Trophoblast cell (in vitro differentiated cells and primary cell): ENCODE data around the gene DDR2.
A peak's percentile ranks its signal among the peaks of the same experiment; 100 is the strongest.
"Not testable (repeated sequence)": the region's sequence is repeated elsewhere in the genome, so short reads cannot be mapped to it uniquely, and the experiment has no call there.

Source experiments
- DNase-seq, 2 donors: peaks; one replicate each; pipeline ENCODE4 v3.0.0-alpha.2; 2016
- H2AFZ ChIP-seq: 2 replicates; pipeline ENCODE4 v1.6.1; 2013; ENCODE audit warnings: low read length, moderate library complexity, mild to moderate bottlenecking; ENCODE audit not compliant: insufficient read depth, poor library complexity
- H2AK5ac ChIP-seq: 2 replicates; pipeline ENCODE4 v1.6.1; 2013; ENCODE audit warnings: mild to moderate bottlenecking, low read length
- H2BK120ac ChIP-seq: 2 replicates; pipeline ENCODE4 v1.6.1; 2013; ENCODE audit warnings: low read length, mild to moderate bottlenecking, moderate library complexity; ENCODE audit not compliant: insufficient read depth, poor library complexity
- H2BK12ac ChIP-seq: 2 replicates; pipeline ENCODE4 v1.6.1; 2013; ENCODE audit warnings: mild to moderate bottlenecking, low read length, moderate library complexity
- H2BK5ac ChIP-seq: 2 replicates; pipeline ENCODE4 v1.6.1; 2013; ENCODE audit warnings: low read length, low read depth, moderate library complexity, mild to moderate bottlenecking; ENCODE audit not compliant: poor library complexity
- H3K14ac ChIP-seq: 2 replicates; pipeline ENCODE4 v1.6.1; 2013; ENCODE audit warnings: mild to moderate bottlenecking, low read length
- H3K18ac ChIP-seq: 2 replicates; pipeline ENCODE4 v1.6.1; 2013; ENCODE audit warnings: mild to moderate bottlenecking, low read length
- H3K23ac ChIP-seq: 2 replicates; pipeline ENCODE4 v1.6.1; 2013; ENCODE audit warnings: low read length
- H3K27ac ChIP-seq: 2 replicates; pipeline ENCODE4 v1.5.1; 2013; ENCODE audit warnings: low read depth, mild to moderate bottlenecking, inconsistent platforms, low read length, moderate library complexity
- H3K27me3 ChIP-seq: 2 replicates; pipeline ENCODE4 v1.6.1; 2013; ENCODE audit warnings: inconsistent platforms, mild to moderate bottlenecking, low read length, moderate library complexity; ENCODE audit not compliant: insufficient read depth
- H3K36me3 ChIP-seq, 2 experiments: 1 replicate in 1 of 2; 2 replicates in 1 of 2; pipeline ENCODE4 v1.6.1; 2013; ENCODE audit warnings: low read length in 2 of 2, mild to moderate bottlenecking in 2 of 2, moderate library complexity in 1 of 2; ENCODE audit not compliant: insufficient read depth in 2 of 2, control insufficient read depth in 1 of 2
- H3K4ac ChIP-seq: 2 replicates; pipeline ENCODE4 v1.6.1; 2013; ENCODE audit warnings: low read depth, mild to moderate bottlenecking, low read length, moderate library complexity
- H3K4me1 ChIP-seq, 2 experiments: 1 replicate in 1 of 2; 2 replicates in 1 of 2; pipeline ENCODE4 v1.6.1; 2013; ENCODE audit warnings: low read length in 2 of 2, mild to moderate bottlenecking in 2 of 2, moderate library complexity in 1 of 2; ENCODE audit not compliant: insufficient read depth in 2 of 2, control insufficient read depth in 1 of 2
- H3K4me2 ChIP-seq: 2 replicates; pipeline ENCODE4 v1.6.1; 2013; ENCODE audit warnings: inconsistent platforms, mild to moderate bottlenecking, low read length, moderate library complexity
- H3K4me3 ChIP-seq: 2 replicates; pipeline ENCODE4 v1.5.1; 2013; ENCODE audit warnings: mild to moderate bottlenecking, low read depth, low read length, inconsistent platforms
- H3K79me1 ChIP-seq: one replicate; pipeline ENCODE4 v1.6.1; 2013; ENCODE audit warnings: low read length
- H3K79me2 ChIP-seq: 2 replicates; pipeline ENCODE4 v1.6.1; 2013; ENCODE audit warnings: low read length, mild to moderate bottlenecking; ENCODE audit not compliant: control insufficient read depth, insufficient read depth, poor library complexity
- H3K9ac ChIP-seq: 2 replicates; pipeline ENCODE4 v1.6.1; 2013; ENCODE audit warnings: mild to moderate bottlenecking, low read length
- H3K9me3 ChIP-seq: 2 replicates; pipeline ENCODE4 v1.6.1; 2013; ENCODE audit warnings: low read depth, mild to moderate bottlenecking, control low read depth, inconsistent platforms, low read length; ENCODE audit not compliant: insufficient read depth
- H4K12ac ChIP-seq: 2 replicates; pipeline ENCODE4 v1.6.1; 2013; ENCODE audit warnings: low read depth, mild to moderate bottlenecking, low read length, moderate library complexity
- H4K8ac ChIP-seq: 2 replicates; pipeline ENCODE4 v1.6.1; 2013; ENCODE audit warnings: low read depth, mild to moderate bottlenecking, low read length, moderate library complexity
- H4K91ac ChIP-seq: one replicate; pipeline ENCODE4 v1.6.1; 2013; ENCODE audit warnings: low read depth, mild to moderate bottlenecking, low read length, moderate library complexity
- WGBS: extraction: QIAGEN DNeasy Blood & Tissue Kit; methylation state at CpG from one replicate; pipeline ENCODE4 v1.1.7; 2013; ENCODE audit warnings: missing lambda C conversion rate; ENCODE audit not compliant: insufficient read length, insufficient coverage; ENCODE audit errors: extremely low coverage; 5-methylcytosine and 5-hydroxymethylcytosine counted together

The DDR2 gene

DNA sequence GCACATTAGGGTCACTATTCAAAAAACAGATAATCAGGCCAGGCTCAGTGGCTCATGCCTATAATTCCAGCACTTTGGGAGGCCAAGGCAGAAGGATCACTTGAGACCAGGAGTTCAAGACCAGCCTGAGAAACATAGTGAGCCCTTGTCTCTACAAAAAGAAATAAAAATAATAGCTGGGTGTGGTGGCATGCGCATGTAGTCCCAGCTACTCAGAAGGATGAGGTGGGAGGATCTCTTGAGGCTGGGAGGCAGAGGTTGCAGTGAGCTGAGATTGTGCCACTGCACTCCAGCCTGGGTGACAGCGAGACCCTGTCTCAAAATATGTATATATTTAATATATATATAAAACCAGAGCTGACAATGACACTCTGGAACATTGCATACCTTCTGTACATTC lies 180.1 kb downstream of the DDR2 start:
- H3K9me3 ChIP-seq, H3K79me1 ChIP-seq, H3K4me2 ChIP-seq, H2BK120ac ChIP-seq, H3K4ac ChIP-seq, H3K79me2 ChIP-seq, DNase-seq, H4K8ac ChIP-seq, H3K18ac ChIP-seq, H3K36me3 ChIP-seq, H2AK5ac ChIP-seq, H3K4me3 ChIP-seq, H3K23ac ChIP-seq, H3K27ac ChIP-seq, H2BK12ac ChIP-seq, H3K14ac ChIP-seq, H4K91ac ChIP-seq, H3K9ac ChIP-seq, H4K12ac ChIP-seq, H2BK5ac ChIP-seq, H3K4me1 ChIP-seq, H2AFZ ChIP-seq, H3K27me3 ChIP-seq: not testable (repeated sequence)
- no CpG with 5 or more reads among the region's 2 CpGs for WGBS

GRCh38 chr1:162818136-162818535 lies 185.9 kb downstream of the DDR2 start:
- not testable (repeated sequence) for H3K4ac ChIP-seq, H3K4me1 ChIP-seq, H2AK5ac ChIP-seq, H4K91ac ChIP-seq, H4K8ac ChIP-seq, H3K79me1 ChIP-seq, H3K9ac ChIP-seq, H3K18ac ChIP-seq, DNase-seq, H3K27ac ChIP-seq, H3K4me3 ChIP-seq, H4K12ac ChIP-seq, H3K14ac ChIP-seq, H2BK5ac ChIP-seq, H2BK12ac ChIP-seq, H2AFZ ChIP-seq, H3K9me3 ChIP-seq, H3K23ac ChIP-seq, H3K27me3 ChIP-seq, H3K36me3 ChIP-seq, H3K4me2 ChIP-seq, H3K79me2 ChIP-seq, H2BK120ac ChIP-seq
- WGBS = no CpG with 5 or more reads among the region's 2 CpGs

DNA sequence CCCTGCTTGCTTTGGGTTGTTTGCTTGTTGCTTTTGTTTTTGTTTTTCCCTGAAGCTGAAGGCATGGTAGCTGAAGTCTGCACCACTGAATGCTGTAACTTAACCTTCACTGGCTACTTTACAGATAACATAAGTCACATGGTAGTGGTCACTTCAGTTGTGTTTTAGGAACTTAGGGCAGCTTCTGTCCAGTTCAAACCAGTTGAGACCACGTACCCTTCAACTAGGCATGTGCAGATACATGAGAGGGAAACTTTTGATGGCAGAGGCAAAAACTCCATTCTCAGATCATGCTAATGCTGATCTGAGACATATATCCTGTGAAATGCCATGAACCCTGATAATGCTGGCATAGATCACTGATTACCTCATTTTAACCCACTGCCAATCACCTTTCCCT lies 186.4 kb downstream of the DDR2 start:
- H3K36me3 ChIP-seq, H2AFZ ChIP-seq, H3K4me2 ChIP-seq, H3K79me1 ChIP-seq, H3K9me3 ChIP-seq, H3K27ac ChIP-seq, H4K12ac ChIP-seq, H3K9ac ChIP-seq, H3K14ac ChIP-seq, H3K79me2 ChIP-seq, H2BK12ac ChIP-seq, H2BK120ac ChIP-seq, H4K91ac ChIP-seq, H3K4ac ChIP-seq, H3K4me1 ChIP-seq, H2AK5ac ChIP-seq, H3K18ac ChIP-seq, H3K4me3 ChIP-seq, H4K8ac ChIP-seq, H3K23ac ChIP-seq, H2BK5ac ChIP-seq, H3K27me3 ChIP-seq, DNase-seq: not testable (repeated sequence)
- WGBS = no CpG with 5 or more reads among the region's 1 CpG

- no peak overlapping the region for H2BK120ac ChIP-seq
- H3K23ac ChIP-seq = no peak overlapping the region
- H3K79me2 ChIP-seq = no peaks in the 10 kb centered on the region
- H2AK5ac ChIP-seq = no peak overlapping the region
- peak overlapping the region; percentile 23 for H2AFZ ChIP-seq
- no peak overlapping the region for H2BK5ac ChIP-seq
- peaks cover 8 to 9% of the 10 kb centered on the region in 2 experiments for H3K4me1 ChIP-seq
- no peaks in the 10 kb centered on the region for H3K79me1 ChIP-seq
- no peak overlapping the region for H3K27ac ChIP-seq
- H3K9ac ChIP-seq = no peak overlapping the region
- H3K4me3 ChIP-seq = peak overlapping the region; percentile 54
- H3K14ac ChIP-seq = no peak overlapping the region
- H4K12ac ChIP-seq = no peak overlapping the region
- peaks cover 2% of the 10 kb centered on the region for H3K9me3 ChIP-seq
- no peaks in the 10 kb centered on the region for H3K27me3 ChIP-seq
- no peak overlapping the region for H2BK12ac ChIP-seq
- H4K91ac ChIP-seq = no peak overlapping the region
- DNase-seq = no peak
- no peaks in the 10 kb centered on the region for H3K36me3 ChIP-seq
- H4K8ac ChIP-seq = no peak overlapping the region
- H3K18ac ChIP-seq = no peak overlapping the region
- H3K4ac ChIP-seq = no peak overlapping the region
- H3K4me2 ChIP-seq = peak overlapping the region; percentile 91
- WGBS = no CpG with 5 or more reads among the region's 44 CpGs
Measured at GRCh38 chr1:162822391-162823200, 190.3 kb downstream of the DDR2 start.
